ENCODE results near the gene STOX1.

Gene STOX1

GRCh38 chr10:68826764-68827591 lies at the start of gene STOX1:
Gene STOX1 (plus strand): TSS chr10:68827531. CDS start chr10:68827624, 93 bp downstream.
- peak; percentile 79 for DNase-seq (ENCODE audit: low read depth)
- peak within 1 kb of the TSS; percentile 92 for H3K4me3 ChIP-seq (ENCODE audit: low read depth, low read length)
- TF ChIP-seq, protein P1, sequence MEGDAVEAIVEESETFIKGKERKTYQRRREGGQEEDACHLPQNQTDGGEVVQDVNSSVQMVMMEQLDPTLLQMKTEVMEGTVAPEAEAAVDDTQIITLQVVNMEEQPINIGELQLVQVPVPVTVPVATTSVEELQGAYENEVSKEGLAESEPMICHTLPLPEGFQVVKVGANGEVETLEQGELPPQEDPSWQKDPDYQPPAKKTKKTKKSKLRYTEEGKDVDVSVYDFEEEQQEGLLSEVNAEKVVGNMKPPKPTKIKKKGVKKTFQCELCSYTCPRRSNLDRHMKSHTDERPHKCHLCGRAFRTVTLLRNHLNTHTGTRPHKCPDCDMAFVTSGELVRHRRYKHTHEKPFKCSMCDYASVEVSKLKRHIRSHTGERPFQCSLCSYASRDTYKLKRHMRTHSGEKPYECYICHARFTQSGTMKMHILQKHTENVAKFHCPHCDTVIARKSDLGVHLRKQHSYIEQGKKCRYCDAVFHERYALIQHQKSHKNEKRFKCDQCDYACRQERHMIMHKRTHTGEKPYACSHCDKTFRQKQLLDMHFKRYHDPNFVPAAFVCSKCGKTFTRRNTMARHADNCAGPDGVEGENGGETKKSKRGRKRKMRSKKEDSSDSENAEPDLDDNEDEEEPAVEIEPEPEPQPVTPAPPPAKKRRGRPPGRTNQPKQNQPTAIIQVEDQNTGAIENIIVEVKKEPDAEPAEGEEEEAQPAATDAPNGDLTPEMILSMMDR (IDR thresholded peaks at IDR 0.05; ENCODE audit: insufficient read depth, low read depth, low read length, missing control alignments), result no peak

DNA sequence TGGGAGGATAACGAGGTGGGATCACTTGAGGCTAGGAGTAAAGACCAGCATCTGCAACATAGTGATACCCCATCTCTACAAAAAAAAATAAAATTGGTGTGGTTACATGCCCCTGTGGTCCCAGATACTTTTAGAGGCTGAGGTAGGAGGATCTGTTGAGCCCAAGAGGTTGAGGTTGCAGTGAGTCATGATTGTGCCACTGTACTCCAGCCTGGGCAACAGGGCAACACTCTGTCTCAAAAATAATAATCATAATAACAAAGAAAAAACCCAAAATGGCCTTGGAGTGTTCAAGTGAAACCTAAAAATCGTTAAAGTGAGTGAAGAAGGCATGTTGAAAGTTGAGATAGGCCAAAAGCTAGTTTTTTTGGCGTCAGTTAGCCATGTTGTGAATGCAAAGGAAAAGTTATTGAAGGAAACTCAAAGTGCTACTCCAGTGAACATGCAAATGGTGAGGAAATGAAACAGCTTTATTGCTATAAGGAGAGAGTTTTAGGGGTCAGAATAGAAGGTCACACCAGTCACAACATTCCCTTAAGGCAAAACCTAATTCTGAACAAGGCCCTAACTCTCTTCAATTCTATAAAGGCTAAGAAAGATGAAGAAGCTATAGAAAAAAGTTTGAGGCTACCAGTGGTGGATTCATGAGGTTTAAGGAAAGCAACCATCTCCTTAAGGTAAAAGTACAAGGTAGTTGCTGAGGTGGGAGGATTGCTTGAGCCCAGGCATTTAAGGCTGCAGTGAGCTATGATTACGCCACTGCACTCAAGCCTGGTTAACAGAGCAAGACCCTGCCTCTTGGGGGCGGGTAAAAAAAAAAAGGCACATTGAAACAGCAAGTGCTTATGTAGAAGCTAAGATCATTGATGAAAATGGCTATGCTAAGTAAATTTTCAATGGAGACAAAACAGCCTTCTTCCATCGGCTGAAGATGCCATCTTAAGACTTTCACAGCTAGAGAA lies 45.4 kb upstream of the STOX1 start:
- no peak overlapping the region for H3K4me3 ChIP-seq (ENCODE audit: low read depth, low read length)
- TF ChIP-seq, protein P1 (IDR thresholded peaks at IDR 0.05; ENCODE audit: insufficient read depth, low read depth, low read length, missing control alignments), result no peak
- no peak for DNase-seq (ENCODE audit: low read depth)

DNA sequence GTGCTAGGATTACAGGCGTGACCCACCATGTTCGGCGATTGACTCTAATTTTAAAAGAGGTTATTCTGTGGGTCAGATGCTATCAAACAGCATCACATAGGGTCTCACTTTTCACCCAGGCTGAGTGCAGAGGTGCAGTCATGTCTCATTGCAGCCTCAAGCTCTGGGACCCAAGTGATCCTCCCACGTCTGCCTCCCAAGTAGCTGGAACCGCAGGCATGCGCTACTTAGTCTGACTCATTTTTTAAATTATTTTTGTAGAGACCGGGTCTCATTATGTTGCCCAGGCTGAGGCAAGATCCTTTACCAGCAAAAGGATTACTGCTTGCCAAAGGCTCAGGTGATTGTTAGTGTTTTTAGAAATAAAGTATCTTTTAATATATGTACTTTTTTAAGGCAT lies 42.9 kb upstream of the STOX1 start:
- no peak for DNase-seq (ENCODE audit: low read depth)
- no peak overlapping the region for H3K4me3 ChIP-seq (ENCODE audit: low read depth, low read length)
- TF ChIP-seq, protein P1 (IDR thresholded peaks at IDR 0.05; ENCODE audit: insufficient read depth, low read depth, low read length, missing control alignments), result no peak

DNA sequence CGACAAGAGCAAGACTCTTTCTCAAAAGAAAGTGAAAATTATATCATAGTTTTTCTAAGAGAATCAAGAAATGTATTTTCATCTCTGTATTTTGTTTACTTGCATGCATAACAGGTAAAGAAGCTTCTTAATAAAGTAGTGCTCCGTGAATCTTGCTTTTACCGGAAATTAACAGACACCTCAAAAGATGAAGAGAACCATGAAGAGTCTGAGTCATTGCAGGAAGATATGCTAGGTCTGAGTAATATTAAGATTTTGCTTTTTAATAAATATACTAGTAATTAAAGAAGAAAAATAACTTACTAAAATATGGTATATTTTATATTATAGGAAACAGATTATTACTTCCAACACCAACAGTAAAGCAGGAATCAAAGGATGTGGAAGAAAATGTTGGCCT lies 39.5 kb upstream of the STOX1 start:
- TF ChIP-seq, protein P1 (IDR thresholded peaks at IDR 0.05; ENCODE audit: insufficient read depth, low read depth, low read length, missing control alignments), result no peak
- no peak for DNase-seq (ENCODE audit: low read depth)
- H3K4me3 ChIP-seq (ENCODE audit: low read depth, low read length), result no peak overlapping the region

- TF ChIP-seq, protein P1 (IDR thresholded peaks at IDR 0.05; ENCODE audit: insufficient read depth, low read depth, low read length, missing control alignments), result no peak
- H3K4me3 ChIP-seq (ENCODE audit: low read depth, low read length), result no peak overlapping the region
- DNase-seq (ENCODE audit: low read depth), result no peak
These were observed 36.9 kb upstream of the STOX1 start for GRCh38 chr10:68790476-68790875.

GRCh38 chr10:68792115-68792514 lies 35.2 kb upstream of the STOX1 start:
- TF ChIP-seq, protein P1 (IDR thresholded peaks at IDR 0.05; ENCODE audit: insufficient read depth, low read depth, low read length, missing control alignments), result no peak
- H3K4me3 ChIP-seq (ENCODE audit: low read depth, low read length), result no peak overlapping the region
- DNase-seq (ENCODE audit: low read depth), result no peak

Data from GM12865 (cell line).